H1 (cell line): ENCODE data around the gene IFNGR1. TPM values are rescaled to one million over a fixed set of nuclear protein-coding genes. Genes with fewer than 3 reads are reported as not detected.

Experiments used
- BCL11A ChIP-seq, 2 experiments: IDR thresholded peaks; one replicate each; pipeline ENCODE4 v1.6.1; 2011; ENCODE audit warnings: low read depth in 2 of 2, low read length in 2 of 2, mild to moderate bottlenecking in 2 of 2
- CHD1 ChIP-seq: IDR thresholded peaks from 2 replicates; pipeline ENCODE4 v1.6.1; 2012; ENCODE audit warnings: low read depth, low read length, improper control_type of control experiment
- CREB1 ChIP-seq: IDR thresholded peaks from 2 replicates; pipeline ENCODE4 v1.6.1; 2012; ENCODE audit warnings: inconsistent platforms
- NANOG ChIP-seq: IDR thresholded peaks from 2 replicates; pipeline ENCODE4 v1.6.1; 2011; ENCODE audit warnings: low read length, low read depth, mild to moderate bottlenecking, inconsistent platforms; ENCODE audit not compliant: insufficient read depth, poor library complexity, severe bottlenecking
- POLR2A ChIP-seq, 2 experiments: IDR thresholded peaks; 1 replicate in 1 of 2; 2 replicates in 1 of 2; pipeline ENCODE4 v1.6.1; 2011; ENCODE audit warnings: low read depth in 2 of 2, low read length in 2 of 2, mild to moderate bottlenecking in 2 of 2; ENCODE audit errors: control extremely low read depth in 1 of 2
- POLR2AphosphoS5 ChIP-seq: IDR thresholded peaks from 2 replicates; pipeline ENCODE4 v1.6.1; 2011; ENCODE audit warnings: low read depth, low read length
- SAP30 ChIP-seq: fragments of 300-600 bp; sonication (generic); IDR thresholded peaks from 2 replicates; pipeline ENCODE4 v1.7.1; 2012; ENCODE audit warnings: low read length, moderate library complexity, mild to moderate bottlenecking, inconsistent platforms; ENCODE audit not compliant: insufficient read depth, insufficient replicate concordance
- SP1 ChIP-seq: IDR thresholded peaks from 2 replicates; pipeline ENCODE4 v1.6.1; 2011; ENCODE audit warnings: low read depth, low read length
- TAF1 ChIP-seq: IDR thresholded peaks from 2 replicates; pipeline ENCODE4 v1.6.1; 2011; ENCODE audit warnings: mild to moderate bottlenecking, low read depth, low read length
- TBP ChIP-seq: IDR thresholded peaks from 2 replicates; pipeline ENCODE4 v1.6.1; 2011; ENCODE audit warnings: low read depth, low read length, improper control_type of control experiment
- TEAD4 ChIP-seq: IDR thresholded peaks from 2 replicates; pipeline ENCODE4 v1.6.1; 2012; ENCODE audit warnings: low read depth, low read length, inconsistent platforms, mixed read lengths
- polyA plus RNA-seq, 7 experiments: library from polyadenylated mRNA; depleted of rRNA in 3 of 7; stranded (reverse) in 5 of 7; unstranded in 2 of 7; fragments of >200 nt in 5 of 7; fragments of 200-250 nt in 2 of 7; gene quantifications; 1 replicate in 5 of 7; 2 replicates in 1 of 7; 4 replicates in 1 of 7; pipeline versions ENCODE4 v1.2.1 to v1.2.3, GENCODE V29; 2011 to 2013; ENCODE audit warnings: missing spikeins in 2 of 7, mixed read lengths in 2 of 7
- total RNA-seq: library from RNA; stranded (reverse); fragmentation: NEBNext Ultra II Directional; extraction: Animal tissue kit (Norgen Biotek cat#: 25700); gene quantifications from 2 replicates; pipeline ENCODE4 v1.2.1, GENCODE V29; 2021
- TF ChIP-seq, protein P1 (sequence below): fragments of 300-600 bp; sonication (generic); IDR thresholded peaks from 2 replicates; pipeline ENCODE4 v1.7.1; 2012; ENCODE audit warnings: low read length, moderate library complexity, mild to moderate bottlenecking, inconsistent platforms; ENCODE audit not compliant: insufficient replicate concordance
- TF ChIP-seq, protein P2 (sequence below): IDR thresholded peaks from 2 replicates; pipeline ENCODE4 v1.6.1; 2012; ENCODE audit warnings: inconsistent platforms

The IFNGR1 gene
- total and polyA plus RNA-seq, 2 of the 8 experiments (the other 6 are each of a cell fraction or from before 2014, with no cell fraction given): 9.7 to 20.9 TPM

GRCh38 chr6:137185290-137185689, 33.9 kb downstream of the IFNGR1 start (continued):
- TF ChIP-seq, protein P1, sequence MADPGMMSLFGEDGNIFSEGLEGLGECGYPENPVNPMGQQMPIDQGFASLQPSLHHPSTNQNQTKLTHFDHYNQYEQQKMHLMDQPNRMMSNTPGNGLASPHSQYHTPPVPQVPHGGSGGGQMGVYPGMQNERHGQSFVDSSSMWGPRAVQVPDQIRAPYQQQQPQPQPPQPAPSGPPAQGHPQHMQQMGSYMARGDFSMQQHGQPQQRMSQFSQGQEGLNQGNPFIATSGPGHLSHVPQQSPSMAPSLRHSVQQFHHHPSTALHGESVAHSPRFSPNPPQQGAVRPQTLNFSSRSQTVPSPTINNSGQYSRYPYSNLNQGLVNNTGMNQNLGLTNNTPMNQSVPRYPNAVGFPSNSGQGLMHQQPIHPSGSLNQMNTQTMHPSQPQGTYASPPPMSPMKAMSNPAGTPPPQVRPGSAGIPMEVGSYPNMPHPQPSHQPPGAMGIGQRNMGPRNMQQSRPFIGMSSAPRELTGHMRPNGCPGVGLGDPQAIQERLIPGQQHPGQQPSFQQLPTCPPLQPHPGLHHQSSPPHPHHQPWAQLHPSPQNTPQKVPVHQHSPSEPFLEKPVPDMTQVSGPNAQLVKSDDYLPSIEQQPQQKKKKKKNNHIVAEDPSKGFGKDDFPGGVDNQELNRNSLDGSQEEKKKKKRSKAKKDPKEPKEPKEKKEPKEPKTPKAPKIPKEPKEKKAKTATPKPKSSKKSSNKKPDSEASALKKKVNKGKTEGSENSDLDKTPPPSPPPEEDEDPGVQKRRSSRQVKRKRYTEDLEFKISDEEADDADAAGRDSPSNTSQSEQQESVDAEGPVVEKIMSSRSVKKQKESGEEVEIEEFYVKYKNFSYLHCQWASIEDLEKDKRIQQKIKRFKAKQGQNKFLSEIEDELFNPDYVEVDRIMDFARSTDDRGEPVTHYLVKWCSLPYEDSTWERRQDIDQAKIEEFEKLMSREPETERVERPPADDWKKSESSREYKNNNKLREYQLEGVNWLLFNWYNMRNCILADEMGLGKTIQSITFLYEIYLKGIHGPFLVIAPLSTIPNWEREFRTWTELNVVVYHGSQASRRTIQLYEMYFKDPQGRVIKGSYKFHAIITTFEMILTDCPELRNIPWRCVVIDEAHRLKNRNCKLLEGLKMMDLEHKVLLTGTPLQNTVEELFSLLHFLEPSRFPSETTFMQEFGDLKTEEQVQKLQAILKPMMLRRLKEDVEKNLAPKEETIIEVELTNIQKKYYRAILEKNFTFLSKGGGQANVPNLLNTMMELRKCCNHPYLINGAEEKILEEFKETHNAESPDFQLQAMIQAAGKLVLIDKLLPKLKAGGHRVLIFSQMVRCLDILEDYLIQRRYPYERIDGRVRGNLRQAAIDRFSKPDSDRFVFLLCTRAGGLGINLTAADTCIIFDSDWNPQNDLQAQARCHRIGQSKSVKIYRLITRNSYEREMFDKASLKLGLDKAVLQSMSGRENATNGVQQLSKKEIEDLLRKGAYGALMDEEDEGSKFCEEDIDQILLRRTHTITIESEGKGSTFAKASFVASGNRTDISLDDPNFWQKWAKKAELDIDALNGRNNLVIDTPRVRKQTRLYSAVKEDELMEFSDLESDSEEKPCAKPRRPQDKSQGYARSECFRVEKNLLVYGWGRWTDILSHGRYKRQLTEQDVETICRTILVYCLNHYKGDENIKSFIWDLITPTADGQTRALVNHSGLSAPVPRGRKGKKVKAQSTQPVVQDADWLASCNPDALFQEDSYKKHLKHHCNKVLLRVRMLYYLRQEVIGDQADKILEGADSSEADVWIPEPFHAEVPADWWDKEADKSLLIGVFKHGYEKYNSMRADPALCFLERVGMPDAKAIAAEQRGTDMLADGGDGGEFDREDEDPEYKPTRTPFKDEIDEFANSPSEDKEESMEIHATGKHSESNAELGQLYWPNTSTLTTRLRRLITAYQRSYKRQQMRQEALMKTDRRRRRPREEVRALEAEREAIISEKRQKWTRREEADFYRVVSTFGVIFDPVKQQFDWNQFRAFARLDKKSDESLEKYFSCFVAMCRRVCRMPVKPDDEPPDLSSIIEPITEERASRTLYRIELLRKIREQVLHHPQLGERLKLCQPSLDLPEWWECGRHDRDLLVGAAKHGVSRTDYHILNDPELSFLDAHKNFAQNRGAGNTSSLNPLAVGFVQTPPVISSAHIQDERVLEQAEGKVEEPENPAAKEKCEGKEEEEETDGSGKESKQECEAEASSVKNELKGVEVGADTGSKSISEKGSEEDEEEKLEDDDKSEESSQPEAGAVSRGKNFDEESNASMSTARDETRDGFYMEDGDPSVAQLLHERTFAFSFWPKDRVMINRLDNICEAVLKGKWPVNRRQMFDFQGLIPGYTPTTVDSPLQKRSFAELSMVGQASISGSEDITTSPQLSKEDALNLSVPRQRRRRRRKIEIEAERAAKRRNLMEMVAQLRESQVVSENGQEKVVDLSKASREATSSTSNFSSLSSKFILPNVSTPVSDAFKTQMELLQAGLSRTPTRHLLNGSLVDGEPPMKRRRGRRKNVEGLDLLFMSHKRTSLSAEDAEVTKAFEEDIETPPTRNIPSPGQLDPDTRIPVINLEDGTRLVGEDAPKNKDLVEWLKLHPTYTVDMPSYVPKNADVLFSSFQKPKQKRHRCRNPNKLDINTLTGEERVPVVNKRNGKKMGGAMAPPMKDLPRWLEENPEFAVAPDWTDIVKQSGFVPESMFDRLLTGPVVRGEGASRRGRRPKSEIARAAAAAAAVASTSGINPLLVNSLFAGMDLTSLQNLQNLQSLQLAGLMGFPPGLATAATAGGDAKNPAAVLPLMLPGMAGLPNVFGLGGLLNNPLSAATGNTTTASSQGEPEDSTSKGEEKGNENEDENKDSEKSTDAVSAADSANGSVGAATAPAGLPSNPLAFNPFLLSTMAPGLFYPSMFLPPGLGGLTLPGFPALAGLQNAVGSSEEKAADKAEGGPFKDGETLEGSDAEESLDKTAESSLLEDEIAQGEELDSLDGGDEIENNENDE: no peak
- TF ChIP-seq POLR2A (IDR thresholded peaks at IDR 0.05; ENCODE audit: control extremely low read depth in 1 of 2, low read depth in 2 of 2, low read length in 2 of 2) (no peak), BCL11A (IDR thresholded peaks at IDR 0.05; ENCODE audit: low read depth in 2 of 2, low read length in 2 of 2) (no peak), CREB1 (no peak), TEAD4 (no peak), TBP (no peak), SAP30 (no peak), CHD1 (no peak), NANOG (no peak), POLR2AphosphoS5 (no peak), TAF1 (no peak), SP1 (no peak)
- TF ChIP-seq, protein P2, sequence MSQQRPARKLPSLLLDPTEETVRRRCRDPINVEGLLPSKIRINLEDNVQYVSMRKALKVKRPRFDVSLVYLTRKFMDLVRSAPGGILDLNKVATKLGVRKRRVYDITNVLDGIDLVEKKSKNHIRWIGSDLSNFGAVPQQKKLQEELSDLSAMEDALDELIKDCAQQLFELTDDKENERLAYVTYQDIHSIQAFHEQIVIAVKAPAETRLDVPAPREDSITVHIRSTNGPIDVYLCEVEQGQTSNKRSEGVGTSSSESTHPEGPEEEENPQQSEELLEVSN: no peak
